HG03432 (cell line): ENCODE results near the gene CNN2.

Experiments
- ATAC-seq: cut with Tn5 transposase; IDR thresholded peaks from one replicate; pipeline ENCODE4 v1.9.1; 2021; ENCODE audit warnings: mild to moderate bottlenecking, moderate library complexity; ENCODE audit not compliant: unreplicated experiment

CNN2 gene

GRCh38 chr19:995051-995827 is 31.2 kb upstream of the CNN2 start:
- ATAC-seq = no peak

GRCh38 chr19:996051-996838 is 30.2 kb upstream of the CNN2 start:
- ATAC-seq = no peak

- ATAC-seq = no peak
Measured at GRCh38 chr19:998064-998463, 28.3 kb upstream of the CNN2 start.

GRCh38 chr19:999379-999719 is 27.1 kb upstream of the CNN2 start:
- ATAC-seq = no peak

GRCh38 chr19:1000095-1000494 is 26.3 kb upstream of the CNN2 start, which contains the start of gene GRIN3B:
Gene GRIN3B, plus strand, starts transcription at chr19:1000419. Its CDS starts 19 bp downstream, at chr19:1000438.
- no peak for ATAC-seq

GRCh38 chr19:1000591-1001537 is 25.5 kb upstream of the CNN2 start:
- ATAC-seq = no peak

GRCh38 chr19:1001538-1002166 is 24.8 kb upstream of the CNN2 start:
- no peak for ATAC-seq

GRCh38 chr19:1002600-1002999 is 23.8 kb upstream of the CNN2 start:
- no peak for ATAC-seq

- ATAC-seq = no peak
Measured at GRCh38 chr19:1003283-1003682, 23.1 kb upstream of the CNN2 start.

GRCh38 chr19:1004204-1004802 is 22.1 kb upstream of the CNN2 start:
- no peak for ATAC-seq

- no peak for ATAC-seq
Measured at GRCh38 chr19:1004803-1005664, 21.4 kb upstream of the CNN2 start.

- no peak for ATAC-seq
Measured at GRCh38 chr19:1006711-1007398, 19.6 kb upstream of the CNN2 start.

GRCh38 chr19:1007399-1008251 is 18.8 kb upstream of the CNN2 start:
- ATAC-seq = no peak

- no peak for ATAC-seq
Measured at GRCh38 chr19:1008268-1009040, 18.0 kb upstream of the CNN2 start.

- no peak for ATAC-seq
Measured at GRCh38 chr19:1009041-1009980, 17.1 kb upstream of the CNN2 start.

GRCh38 chr19:1009981-1010538 is 16.3 kb upstream of the CNN2 start:
- ATAC-seq = no peak
